HCT116 (cell line): Measurements from ENCODE around the gene TSPAN7. TPM values are rescaled to one million over a fixed set of nuclear protein-coding genes. Genes with fewer than 3 reads are reported as not detected.

Experiments used
- ATAC-seq: fragments of 200-7000 bp; cut with Tn5 transposase; 2 replicates; pipeline ENCODE4 v1.9.1; 2020; ENCODE audit warnings: mild to moderate bottlenecking, moderate library complexity
- BruUV-seq: library from RNA; stranded (reverse); fragments of 400-500 nt; replicated peaks from 2 replicates; lab custom pipeline; 2021; lab: Mats Ljungman, UMichigan
- CTCF ChIA-PET: fragments of 300-600 bp; sonication (Branson Sonifier 250); formaldehyde crosslinking; loops from one replicate; lab custom pipeline; 2021; ENCODE audit warnings: antibody characterized with exemption; lab: Charles Lee
- POLR2A ChIA-PET: fragments of 300-600, 350-600 bp; sonication (Branson Sonifier 250); formaldehyde crosslinking; loops from one replicate; lab custom pipeline; 2021; ENCODE audit warnings: antibody characterized with exemption; lab: Charles Lee
- RAD21 ChIA-PET, 2 experiments: fragments of 300-600 bp; sonication (Branson Sonifier 250); formaldehyde crosslinking; loops; one replicate each; lab custom pipeline; 2023; ENCODE audit warnings: low total read pairs in 2 of 2; ENCODE audit not compliant: uncharacterized antibody in 2 of 2, unreplicated experiment in 2 of 2, low non-redundant PET in 1 of 2; lab: Charles Lee
- DNase-seq: peaks from one replicate; pipeline ENCODE4 v3.0.0-alpha.2; 2010; ENCODE audit warnings: low read depth, low spot score
- H2AFZ ChIP-seq: fragments of 200-600 bp; shearing (Covaris generic), sonication (generic); 2 replicates; pipeline ENCODE4 v1.6.1; 2017; ENCODE audit warnings: low read depth, mixed run types, mixed read lengths, antibody characterized with exemption, low read length; ENCODE audit not compliant: poor library complexity, severe bottlenecking
- H3K27ac ChIP-seq: 2 replicates; pipeline ENCODE4 v1.5.1; 2012; ENCODE audit warnings: low read depth, low read length
- H3K27me3 ChIP-seq: fragments of 200-600 bp; sonication (generic); 2 replicates; pipeline ENCODE4 v1.6.1; 2016; ENCODE audit warnings: mixed run types, low read length, mixed read lengths; ENCODE audit not compliant: insufficient read depth
- H3K36me3 ChIP-seq, 2 experiments: fragments of 200-500 bp in 1 of 2; fragments of 200-600 bp in 1 of 2; sonication (Bioruptor generic) in 1 of 2; sonication (generic) in 1 of 2; 2 replicates each; pipeline versions ENCODE4 v1.5.1 to v1.6.1; 2014 to 2016; ENCODE audit warnings: low read length in 2 of 2, inconsistent platforms in 1 of 2, mixed read lengths in 1 of 2, mixed run types in 1 of 2; ENCODE audit not compliant: insufficient read depth in 2 of 2, control insufficient read depth in 1 of 2
- H3K4me1 ChIP-seq, 2 experiments: fragments of 200-600 bp in 1 of 2; sonication (generic) in 1 of 2; 2 replicates each; pipeline versions ENCODE4 v1.5.1 to v1.6.1; 2012 to 2017; ENCODE audit warnings: low read length in 2 of 2, inconsistent platforms in 1 of 2, mild to moderate bottlenecking in 1 of 2, mixed read lengths in 1 of 2, mixed run types in 1 of 2, moderate library complexity in 1 of 2; ENCODE audit not compliant: insufficient read depth in 2 of 2, control insufficient read depth in 1 of 2
- H3K4me2 ChIP-seq: fragments of 200-600 bp; sonication (generic); 2 replicates; pipeline ENCODE4 v1.6.1; 2017; ENCODE audit warnings: mixed run types, low read length, mixed read lengths
- H3K4me3 ChIP-seq, 2 experiments: fragments of 200-600 bp in 1 of 2; sonication (generic) in 1 of 2; replicated peaks in 1 of 2; 2 replicates each; pipeline ENCODE4 v1.5.1; 2011 to 2016; ENCODE audit warnings: low read length in 2 of 2, control low read depth in 1 of 2, low read depth in 1 of 2, mild to moderate bottlenecking in 1 of 2, mixed read lengths in 1 of 2, mixed run types in 1 of 2
- H3K79me2 ChIP-seq: fragments of 200-600 bp; sonication (generic); 2 replicates; pipeline ENCODE4 v1.6.1; 2017; ENCODE audit warnings: mild to moderate bottlenecking, mixed run types, low read length, moderate library complexity, mixed read lengths; ENCODE audit not compliant: insufficient read depth
- H3K9ac ChIP-seq: fragments of 200-600 bp; sonication (generic); 2 replicates; pipeline ENCODE4 v1.6.1; 2016; ENCODE audit warnings: low read length, mixed read lengths
- H3K9me2 ChIP-seq: fragments of 200-600 bp; sonication (generic), shearing (Covaris generic); 2 replicates; pipeline ENCODE4 v1.6.1; 2017; ENCODE audit warnings: mixed run types, mild to moderate bottlenecking, moderate library complexity; ENCODE audit not compliant: insufficient read depth
- H3K9me3 ChIP-seq, 2 experiments: fragments of 200-500 bp in 1 of 2; fragments of 200-600 bp in 1 of 2; sonication (Bioruptor generic) in 1 of 2; sonication (generic) in 1 of 2; 2 replicates each; pipeline ENCODE4 v1.6.1; 2014 to 2017; ENCODE audit warnings: low read length in 2 of 2, mixed read lengths in 2 of 2, inconsistent platforms in 1 of 2, low read depth in 1 of 2, mild to moderate bottlenecking in 1 of 2, mixed run types in 1 of 2, moderate library complexity in 1 of 2; ENCODE audit not compliant: control insufficient read depth in 1 of 2, insufficient read depth in 1 of 2
- H4K20me1 ChIP-seq: fragments of 200-600 bp; sonication (generic), shearing (Covaris generic); 2 replicates; pipeline ENCODE4 v1.6.1; 2017; ENCODE audit warnings: mixed run types, mild to moderate bottlenecking, moderate library complexity; ENCODE audit not compliant: insufficient read depth
- EGR1 ChIP-seq: IDR thresholded peaks from 2 replicates; pipeline ENCODE4 v1.6.1; 2012; ENCODE audit warnings: low read depth
- EZH2phosphoT487 ChIP-seq: fragments of 200-600 bp; IDR thresholded peaks from 2 replicates; pipeline ENCODE4 v1.6.1; 2018; ENCODE audit warnings: antibody characterized with exemption, borderline replicate concordance
- FOSL1 ChIP-seq: IDR thresholded peaks from 2 replicates; pipeline ENCODE4 v1.6.1; 2012; ENCODE audit warnings: low read depth
- JUND ChIP-seq: IDR thresholded peaks from 2 replicates; pipeline ENCODE4 v1.6.1; 2012
- POLR2A ChIP-seq: IDR thresholded peaks from 2 replicates; pipeline ENCODE4 v1.7.0; 2011; ENCODE audit warnings: borderline replicate concordance; ENCODE audit not compliant: insufficient read depth, insufficient read length; ENCODE audit errors: extremely low read depth
- POLR2AphosphoS5 ChIP-seq: IDR thresholded peaks from 2 replicates; pipeline ENCODE4 v1.6.1; 2011; ENCODE audit warnings: mild to moderate bottlenecking, low read depth, low read length, moderate library complexity
- SP1 ChIP-seq: IDR thresholded peaks from 2 replicates; pipeline ENCODE4 v1.6.1; 2012; ENCODE audit warnings: low read depth
- SRF ChIP-seq: IDR thresholded peaks from 2 replicates; pipeline ENCODE4 v1.6.1; 2012; ENCODE audit warnings: low read depth
- YY1 ChIP-seq: IDR thresholded peaks from 2 replicates; pipeline ENCODE4 v1.6.1; 2011; ENCODE audit warnings: low read length, low read depth, moderate library complexity, mild to moderate bottlenecking; ENCODE audit not compliant: insufficient replicate concordance; ENCODE audit errors: extremely low read depth
- ZFX ChIP-seq: fragments of 450-650 bp; IDR thresholded peaks from 2 replicates; pipeline ENCODE4 v1.6.1; 2017
- ZNF274 ChIP-seq: fragments of 200-500 bp; sonication (Bioruptor generic); IDR thresholded peaks from 2 replicates; pipeline ENCODE4 v1.6.1; 2014; ENCODE audit warnings: mild to moderate bottlenecking, low read depth, low read length, inconsistent platforms
- intact Hi-C: fragments of 100-400 bp; cut with micrococcal nuclease; formaldehyde crosslinking; loops from 2 replicates; pipeline ENCODE4 v1.10.0; 2022
- total RNA-seq: library from RNA; stranded (reverse); gene quantifications from one replicate; pipeline ENCODE4 v1.2.1, GENCODE V29; 2021; ENCODE audit not compliant: unreplicated experiment
- TF ChIP-seq, protein P1 (sequence below): IDR thresholded peaks from 2 replicates; pipeline ENCODE4 v1.6.1; 2012
- TF ChIP-seq, protein P2 (sequence below), 3 experiments: fragments of 200-600 bp in 1 of 3; sonication (generic) in 1 of 3; IDR thresholded peaks in 2 of 3; conservative IDR thresholded peaks in 1 of 3; 2 replicates each; pipeline ENCODE4 v1.5.1; 2012 to 2017; ENCODE audit warnings: low read depth in 2 of 3, low read length in 2 of 3, antibody characterized with exemption in 1 of 3, borderline replicate concordance in 1 of 3, control low read depth in 1 of 3, mild to moderate bottlenecking in 1 of 3, mixed read lengths in 1 of 3, mixed run types in 1 of 3, moderate library complexity in 1 of 3; ENCODE audit not compliant: insufficient read depth in 1 of 3
- TF ChIP-seq, protein P3 (sequence below): IDR thresholded peaks from 2 replicates; pipeline ENCODE4 v1.6.1; 2012
- TF ChIP-seq, protein P4 (sequence below): IDR thresholded peaks from 2 replicates; pipeline ENCODE4 v1.6.1; 2012; ENCODE audit warnings: low read depth

The TSPAN7 gene
- total RNA-seq, 1 experiment from 2014 or later, result 2.9 TPM

DNA sequence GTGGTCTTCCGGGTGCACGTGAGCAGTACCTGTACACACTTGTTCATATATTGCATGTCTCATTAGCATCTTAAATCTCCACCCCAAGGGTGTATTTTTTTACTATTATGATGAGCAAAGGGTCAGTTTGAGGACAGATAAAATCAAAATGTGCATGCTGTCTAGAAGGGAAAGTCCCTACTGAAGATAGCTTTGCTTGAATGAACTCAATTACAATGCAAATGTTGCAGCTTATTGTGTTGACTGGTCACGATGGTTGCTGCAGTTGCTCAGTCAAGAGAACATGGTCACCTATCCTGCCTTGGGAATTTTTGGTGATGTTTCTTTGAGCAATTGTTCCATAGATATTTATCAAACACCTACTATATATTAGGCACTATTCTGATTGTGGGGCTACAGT lies 136.1 kb downstream of the TSPAN7 start:
- ChIA-PET CTCF (no interaction called here), RAD21 (no interaction called here), POLR2A (no interaction called here)
- no peak for TF ChIP-seq JUND
- TF ChIP-seq POLR2AphosphoS5, result no peak
- TF ChIP-seq SRF, result no peak
- TF ChIP-seq, protein P1, sequence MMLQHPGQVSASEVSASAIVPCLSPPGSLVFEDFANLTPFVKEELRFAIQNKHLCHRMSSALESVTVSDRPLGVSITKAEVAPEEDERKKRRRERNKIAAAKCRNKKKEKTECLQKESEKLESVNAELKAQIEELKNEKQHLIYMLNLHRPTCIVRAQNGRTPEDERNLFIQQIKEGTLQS, result no peak
- TF ChIP-seq, protein P2, sequence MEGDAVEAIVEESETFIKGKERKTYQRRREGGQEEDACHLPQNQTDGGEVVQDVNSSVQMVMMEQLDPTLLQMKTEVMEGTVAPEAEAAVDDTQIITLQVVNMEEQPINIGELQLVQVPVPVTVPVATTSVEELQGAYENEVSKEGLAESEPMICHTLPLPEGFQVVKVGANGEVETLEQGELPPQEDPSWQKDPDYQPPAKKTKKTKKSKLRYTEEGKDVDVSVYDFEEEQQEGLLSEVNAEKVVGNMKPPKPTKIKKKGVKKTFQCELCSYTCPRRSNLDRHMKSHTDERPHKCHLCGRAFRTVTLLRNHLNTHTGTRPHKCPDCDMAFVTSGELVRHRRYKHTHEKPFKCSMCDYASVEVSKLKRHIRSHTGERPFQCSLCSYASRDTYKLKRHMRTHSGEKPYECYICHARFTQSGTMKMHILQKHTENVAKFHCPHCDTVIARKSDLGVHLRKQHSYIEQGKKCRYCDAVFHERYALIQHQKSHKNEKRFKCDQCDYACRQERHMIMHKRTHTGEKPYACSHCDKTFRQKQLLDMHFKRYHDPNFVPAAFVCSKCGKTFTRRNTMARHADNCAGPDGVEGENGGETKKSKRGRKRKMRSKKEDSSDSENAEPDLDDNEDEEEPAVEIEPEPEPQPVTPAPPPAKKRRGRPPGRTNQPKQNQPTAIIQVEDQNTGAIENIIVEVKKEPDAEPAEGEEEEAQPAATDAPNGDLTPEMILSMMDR (IDR thresholded peaks at IDR 0.05 in 2 of 3, conservative IDR thresholded peaks at IDR 0.05 in 1 of 3; ENCODE audit: borderline replicate concordance in 1 of 3, insufficient read depth in 1 of 3, low read depth in 2 of 3, low read length in 2 of 3), result no peak
- TF ChIP-seq, protein P3, sequence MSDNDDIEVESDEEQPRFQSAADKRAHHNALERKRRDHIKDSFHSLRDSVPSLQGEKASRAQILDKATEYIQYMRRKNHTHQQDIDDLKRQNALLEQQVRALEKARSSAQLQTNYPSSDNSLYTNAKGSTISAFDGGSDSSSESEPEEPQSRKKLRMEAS, result no peak
- TF ChIP-seq ZFX, result no peak
- no peak for TF ChIP-seq FOSL1
- no peak for TF ChIP-seq SP1
- TF ChIP-seq YY1, result no peak
- TF ChIP-seq, protein P4, sequence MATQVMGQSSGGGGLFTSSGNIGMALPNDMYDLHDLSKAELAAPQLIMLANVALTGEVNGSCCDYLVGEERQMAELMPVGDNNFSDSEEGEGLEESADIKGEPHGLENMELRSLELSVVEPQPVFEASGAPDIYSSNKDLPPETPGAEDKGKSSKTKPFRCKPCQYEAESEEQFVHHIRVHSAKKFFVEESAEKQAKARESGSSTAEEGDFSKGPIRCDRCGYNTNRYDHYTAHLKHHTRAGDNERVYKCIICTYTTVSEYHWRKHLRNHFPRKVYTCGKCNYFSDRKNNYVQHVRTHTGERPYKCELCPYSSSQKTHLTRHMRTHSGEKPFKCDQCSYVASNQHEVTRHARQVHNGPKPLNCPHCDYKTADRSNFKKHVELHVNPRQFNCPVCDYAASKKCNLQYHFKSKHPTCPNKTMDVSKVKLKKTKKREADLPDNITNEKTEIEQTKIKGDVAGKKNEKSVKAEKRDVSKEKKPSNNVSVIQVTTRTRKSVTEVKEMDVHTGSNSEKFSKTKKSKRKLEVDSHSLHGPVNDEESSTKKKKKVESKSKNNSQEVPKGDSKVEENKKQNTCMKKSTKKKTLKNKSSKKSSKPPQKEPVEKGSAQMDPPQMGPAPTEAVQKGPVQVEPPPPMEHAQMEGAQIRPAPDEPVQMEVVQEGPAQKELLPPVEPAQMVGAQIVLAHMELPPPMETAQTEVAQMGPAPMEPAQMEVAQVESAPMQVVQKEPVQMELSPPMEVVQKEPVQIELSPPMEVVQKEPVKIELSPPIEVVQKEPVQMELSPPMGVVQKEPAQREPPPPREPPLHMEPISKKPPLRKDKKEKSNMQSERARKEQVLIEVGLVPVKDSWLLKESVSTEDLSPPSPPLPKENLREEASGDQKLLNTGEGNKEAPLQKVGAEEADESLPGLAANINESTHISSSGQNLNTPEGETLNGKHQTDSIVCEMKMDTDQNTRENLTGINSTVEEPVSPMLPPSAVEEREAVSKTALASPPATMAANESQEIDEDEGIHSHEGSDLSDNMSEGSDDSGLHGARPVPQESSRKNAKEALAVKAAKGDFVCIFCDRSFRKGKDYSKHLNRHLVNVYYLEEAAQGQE, result no peak
- no peak for TF ChIP-seq EGR1
- TF ChIP-seq ZNF274, result no peak
- no peak for TF ChIP-seq EZH2phosphoT487
- TF ChIP-seq POLR2A, result no peak
- DNase-seq (no peak), ATAC-seq (no peak)
- H3K27ac ChIP-seq, result no peak overlapping the region
- H3K9me3 ChIP-seq, result no peaks in the 10 kb centered on the region
- no peaks in the 10 kb centered on the region for H3K27me3 ChIP-seq
- intact Hi-C loops, result no loop called here
- no peak overlapping the region for H3K9ac ChIP-seq
- H3K79me2 ChIP-seq, result no peaks in the 10 kb centered on the region
- no peak overlapping the region for H2AFZ ChIP-seq
- no peaks in the 10 kb centered on the region for H3K4me1 ChIP-seq
- no peak overlapping the region for H3K4me2 ChIP-seq
- no peaks in the 10 kb centered on the region for H3K9me2 ChIP-seq
- H3K4me3 ChIP-seq, result no peak overlapping the region
- no peaks in the 10 kb centered on the region for H4K20me1 ChIP-seq
- no TSS peak for BruUV-seq
- H3K36me3 ChIP-seq, result no peaks in the 10 kb centered on the region
